ENCODE data around the gene ADORA3.

GRCh38 chr1:111468717-111469100 is 34.7 kb downstream of the ADORA3 start:
- TF ChIP-seq RAD21 (IDR thresholded peaks at IDR 0.05; ENCODE audit: low read depth) (no peak), TCF12 (IDR thresholded peaks at IDR 0.05; ENCODE audit: low read depth) (no peak), USF1 (IDR thresholded peaks at IDR 0.05) (no peak), TAF1 (IDR thresholded peaks at IDR 0.05; ENCODE audit: low read depth) (no peak), EP300 (IDR thresholded peaks at IDR 0.05; ENCODE audit: borderline replicate concordance) (no peak), NFIC (IDR thresholded peaks at IDR 0.05) (no peak)
- TF ChIP-seq, protein P1, sequence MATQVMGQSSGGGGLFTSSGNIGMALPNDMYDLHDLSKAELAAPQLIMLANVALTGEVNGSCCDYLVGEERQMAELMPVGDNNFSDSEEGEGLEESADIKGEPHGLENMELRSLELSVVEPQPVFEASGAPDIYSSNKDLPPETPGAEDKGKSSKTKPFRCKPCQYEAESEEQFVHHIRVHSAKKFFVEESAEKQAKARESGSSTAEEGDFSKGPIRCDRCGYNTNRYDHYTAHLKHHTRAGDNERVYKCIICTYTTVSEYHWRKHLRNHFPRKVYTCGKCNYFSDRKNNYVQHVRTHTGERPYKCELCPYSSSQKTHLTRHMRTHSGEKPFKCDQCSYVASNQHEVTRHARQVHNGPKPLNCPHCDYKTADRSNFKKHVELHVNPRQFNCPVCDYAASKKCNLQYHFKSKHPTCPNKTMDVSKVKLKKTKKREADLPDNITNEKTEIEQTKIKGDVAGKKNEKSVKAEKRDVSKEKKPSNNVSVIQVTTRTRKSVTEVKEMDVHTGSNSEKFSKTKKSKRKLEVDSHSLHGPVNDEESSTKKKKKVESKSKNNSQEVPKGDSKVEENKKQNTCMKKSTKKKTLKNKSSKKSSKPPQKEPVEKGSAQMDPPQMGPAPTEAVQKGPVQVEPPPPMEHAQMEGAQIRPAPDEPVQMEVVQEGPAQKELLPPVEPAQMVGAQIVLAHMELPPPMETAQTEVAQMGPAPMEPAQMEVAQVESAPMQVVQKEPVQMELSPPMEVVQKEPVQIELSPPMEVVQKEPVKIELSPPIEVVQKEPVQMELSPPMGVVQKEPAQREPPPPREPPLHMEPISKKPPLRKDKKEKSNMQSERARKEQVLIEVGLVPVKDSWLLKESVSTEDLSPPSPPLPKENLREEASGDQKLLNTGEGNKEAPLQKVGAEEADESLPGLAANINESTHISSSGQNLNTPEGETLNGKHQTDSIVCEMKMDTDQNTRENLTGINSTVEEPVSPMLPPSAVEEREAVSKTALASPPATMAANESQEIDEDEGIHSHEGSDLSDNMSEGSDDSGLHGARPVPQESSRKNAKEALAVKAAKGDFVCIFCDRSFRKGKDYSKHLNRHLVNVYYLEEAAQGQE (IDR thresholded peaks at IDR 0.05; ENCODE audit: low read depth) = no peak
